Left lung (tissue), 10 donors: ENCODE measurements around the gene TMEM108. TPM values are rescaled to one million over a fixed set of nuclear protein-coding genes. Genes with fewer than 3 reads are reported as not detected.

Experiments used
- ATAC-seq: fragments of 200-7000 bp; cut with Tn5 transposase; one replicate; pipeline ENCODE4 v1.9.1; 2020; ENCODE audit warnings: moderate library complexity
- DNase-seq, 4 donors: peaks; one replicate each; pipeline ENCODE4 v3.0.0-alpha.2; 2013 to 2020
- H3K27ac ChIP-seq, 2 donors: fragments of 200-600 bp; sonication (generic) in 1 of 2; one replicate each; pipeline versions ENCODE4 v1.5.0 to v1.8.0; 2020 to 2021
- H3K27me3 ChIP-seq, 2 donors: fragments of 200-600 bp; sonication (generic) in 1 of 2; one replicate each; pipeline versions ENCODE4 v1.5.0 to v1.8.0; 2020 to 2021
- H3K36me3 ChIP-seq, 2 donors: fragments of 200-600 bp; sonication (generic) in 1 of 2; one replicate each; pipeline versions ENCODE4 v1.5.0 to v1.8.0; 2020 to 2021
- H3K4me1 ChIP-seq, 2 donors: fragments of 200-600 bp; one replicate each; pipeline ENCODE4 v1.8.0; 2021
- H3K4me3 ChIP-seq, 2 donors: fragments of 200-600 bp; sonication (generic) in 1 of 2; one replicate each; pipeline versions ENCODE4 v1.5.0 to v1.8.0; 2020 to 2021; ENCODE audit warnings: mild to moderate bottlenecking in 1 of 2
- H3K9me3 ChIP-seq, 2 donors: fragments of 200-600 bp; sonication (generic) in 1 of 2; one replicate each; pipeline versions ENCODE4 v1.5.0 to v1.8.0; 2020 to 2021
- intact Hi-C, 2 donors: fragments of 100-400 bp; cut with DNase I; formaldehyde crosslinking; loops; one replicate each; pipeline versions ENCODE4 v1.11.2 to v1.14.2; 2022
- polyA plus RNA-seq, 6 donors: library from polyadenylated mRNA; unstranded; fragments of 120-200 nt; gene quantifications; one replicate each; pipeline ENCODE4 v1.2.1, GENCODE V29; 2013; ENCODE audit not compliant: insufficient read length in 6 of 6
- total RNA-seq, 2 donors: library from RNA; stranded (reverse); fragmentation: NEBNext Ultra II Directional; extraction: Animal tissue kit (Norgen Biotek cat#: 25700); gene quantifications; one replicate each; pipeline ENCODE4 v1.2.1, GENCODE V29; 2021
- TF ChIP-seq, protein P1 (sequence below), 2 donors: fragments of 200-600 bp; sonication (generic) in 1 of 2; IDR thresholded peaks; one replicate each; pipeline versions ENCODE4 v1.5.0 to v1.8.0; 2021; ENCODE audit warnings: antibody characterized with exemption in 2 of 2
- donor health status: DM: no; HTN: yes; CAD: no.
- donor health status: DM: no; HTN: no; CAD: no.

The TMEM108 gene
- total and polyA plus RNA-seq, 8 donors = 18.5 to 58.8 (median 43.7) TPM

DNA sequence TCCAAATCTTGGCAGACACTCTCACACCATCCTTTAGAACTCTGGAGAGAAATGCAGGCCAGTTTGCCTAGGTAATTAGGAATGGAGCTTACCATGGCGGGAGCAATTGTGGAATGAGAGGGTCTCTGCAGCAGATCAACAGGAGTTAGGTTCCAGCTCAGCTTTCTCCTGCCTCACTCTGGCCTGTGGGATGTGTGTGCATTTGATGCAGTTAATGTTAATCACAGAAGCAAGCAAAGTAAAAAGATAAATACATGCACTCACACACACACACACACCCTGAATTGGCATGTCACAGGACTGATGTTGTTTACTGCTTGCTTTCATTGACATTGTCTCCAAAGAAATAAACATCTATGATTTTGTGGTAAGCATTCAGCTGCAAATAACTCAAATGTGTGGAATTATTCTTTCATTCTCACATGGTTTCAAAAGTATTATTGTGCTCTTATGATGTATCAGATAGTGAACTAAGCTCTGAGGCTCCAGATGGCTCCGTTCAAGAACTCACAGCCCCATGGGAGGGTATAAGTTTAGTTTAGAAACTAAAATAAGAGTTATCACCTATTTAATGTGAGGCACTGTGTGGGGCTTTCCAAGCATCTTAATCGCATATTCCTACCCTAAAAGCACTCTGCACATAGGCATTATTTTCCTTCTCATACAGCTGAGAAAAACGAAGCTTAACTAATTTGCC is 330.3 kb downstream of the TMEM108 start:
- Histone ChIP-seq H3K4me3 (no peak overlapping the region), H3K27ac (no peak overlapping the region), H3K9me3 (no peaks in the 10 kb centered on the region), H3K4me1 (no peaks in the 10 kb centered on the region), H3K27me3 (no peaks in the 10 kb centered on the region), H3K36me3 (no peaks in the 10 kb centered on the region)
- DNase-seq (no peak), ATAC-seq (no peak)
- intact Hi-C loops = no loop called here
- TF ChIP-seq, protein P1, sequence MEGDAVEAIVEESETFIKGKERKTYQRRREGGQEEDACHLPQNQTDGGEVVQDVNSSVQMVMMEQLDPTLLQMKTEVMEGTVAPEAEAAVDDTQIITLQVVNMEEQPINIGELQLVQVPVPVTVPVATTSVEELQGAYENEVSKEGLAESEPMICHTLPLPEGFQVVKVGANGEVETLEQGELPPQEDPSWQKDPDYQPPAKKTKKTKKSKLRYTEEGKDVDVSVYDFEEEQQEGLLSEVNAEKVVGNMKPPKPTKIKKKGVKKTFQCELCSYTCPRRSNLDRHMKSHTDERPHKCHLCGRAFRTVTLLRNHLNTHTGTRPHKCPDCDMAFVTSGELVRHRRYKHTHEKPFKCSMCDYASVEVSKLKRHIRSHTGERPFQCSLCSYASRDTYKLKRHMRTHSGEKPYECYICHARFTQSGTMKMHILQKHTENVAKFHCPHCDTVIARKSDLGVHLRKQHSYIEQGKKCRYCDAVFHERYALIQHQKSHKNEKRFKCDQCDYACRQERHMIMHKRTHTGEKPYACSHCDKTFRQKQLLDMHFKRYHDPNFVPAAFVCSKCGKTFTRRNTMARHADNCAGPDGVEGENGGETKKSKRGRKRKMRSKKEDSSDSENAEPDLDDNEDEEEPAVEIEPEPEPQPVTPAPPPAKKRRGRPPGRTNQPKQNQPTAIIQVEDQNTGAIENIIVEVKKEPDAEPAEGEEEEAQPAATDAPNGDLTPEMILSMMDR (IDR thresholded peaks at IDR 0.05) = no peak

DNA sequence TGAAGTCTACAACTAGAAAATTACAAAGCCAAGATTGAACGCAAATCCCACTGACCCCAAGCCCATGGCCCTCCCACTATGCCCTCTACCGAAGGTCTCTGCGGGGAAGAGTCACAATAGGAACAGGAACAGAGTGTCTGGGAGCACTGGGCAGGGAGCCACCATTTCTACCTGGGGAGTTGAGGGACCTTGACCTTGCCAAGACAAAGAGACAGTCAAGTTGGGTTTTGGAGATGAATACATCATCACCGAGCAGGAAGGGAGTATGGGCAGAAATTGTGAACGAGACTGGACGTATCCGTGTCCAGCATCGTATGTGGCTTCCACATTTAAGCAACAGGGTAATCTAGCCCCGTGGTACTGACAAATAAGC is 330.9 kb downstream of the TMEM108 start:
- TF ChIP-seq, protein P1 (IDR thresholded peaks at IDR 0.05) = no peak
- Histone ChIP-seq H3K4me1 (no peaks in the 10 kb centered on the region), H3K9me3 (no peaks in the 10 kb centered on the region), H3K27me3 (no peaks in the 10 kb centered on the region), H3K4me3 (no peak overlapping the region), H3K27ac (no peak overlapping the region), H3K36me3 (no peaks in the 10 kb centered on the region)
- ATAC-seq = no peak
- intact Hi-C loops = no loop called here
- DNase-seq = no peak

DNA sequence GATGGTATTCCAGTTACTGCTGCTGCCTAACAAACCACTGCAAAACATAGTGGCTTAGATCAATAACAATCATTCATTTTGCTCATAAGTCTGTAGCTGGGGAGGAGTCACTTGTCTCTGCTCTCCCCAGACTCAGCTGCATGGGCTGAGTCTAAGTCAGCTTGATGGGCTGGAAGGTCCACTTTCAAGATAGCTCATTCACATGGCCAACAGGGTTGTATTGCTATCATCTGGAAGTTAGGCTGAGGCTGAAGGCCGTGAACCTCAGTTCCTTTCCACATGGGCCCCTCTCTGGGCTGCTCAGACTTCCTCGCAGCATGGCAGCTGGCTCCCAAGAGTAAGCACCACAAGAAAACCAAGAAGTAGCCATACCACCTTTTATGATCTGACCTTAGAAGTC is 333.0 kb downstream of the TMEM108 start:
- H3K4me3 ChIP-seq = no peak overlapping the region
- TF ChIP-seq, protein P1 (IDR thresholded peaks at IDR 0.05) = no peak
- H3K36me3 ChIP-seq = no peaks in the 10 kb centered on the region
- no peaks in the 10 kb centered on the region for H3K9me3 ChIP-seq
- H3K27me3 ChIP-seq = no peaks in the 10 kb centered on the region
- no peak overlapping the region for H3K27ac ChIP-seq
- DNase-seq = no peak
- peaks cover 0 to 3% of the 10 kb centered on the region in 2 donors for H3K4me1 ChIP-seq
- intact Hi-C loops = no loop called here
- no peak for ATAC-seq

DNA sequence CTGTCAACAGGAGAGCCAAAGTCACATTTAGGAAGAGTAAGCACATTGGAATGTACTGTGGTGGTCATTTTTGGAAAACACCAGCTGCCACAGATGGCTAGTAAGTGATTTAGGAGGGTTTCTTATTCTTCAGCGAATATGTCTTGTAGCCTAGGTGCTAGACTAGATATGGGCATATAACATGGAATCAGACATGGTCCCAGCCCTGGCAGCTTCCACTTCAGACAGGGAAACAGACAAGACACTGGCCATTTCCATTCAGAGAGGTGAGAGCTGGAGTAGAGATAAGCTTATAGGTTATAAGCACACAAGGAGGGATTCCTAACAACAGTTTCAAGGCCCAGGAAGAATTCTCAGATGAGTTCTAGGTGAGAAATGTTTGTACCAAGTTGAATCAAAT is 333.5 kb downstream of the TMEM108 start:
- H3K27ac ChIP-seq = no peak overlapping the region
- H3K27me3 ChIP-seq = no peaks in the 10 kb centered on the region
- DNase-seq (no peak), ATAC-seq (no peak)
- H3K4me1 ChIP-seq = peaks cover 0 to 8% of the 10 kb centered on the region in 2 donors
- intact Hi-C loops = no loop called here
- H3K9me3 ChIP-seq = no peaks in the 10 kb centered on the region
- TF ChIP-seq, protein P1 (IDR thresholded peaks at IDR 0.05) = no peak
- no peaks in the 10 kb centered on the region for H3K36me3 ChIP-seq
- H3K4me3 ChIP-seq = no peak overlapping the region

DNA sequence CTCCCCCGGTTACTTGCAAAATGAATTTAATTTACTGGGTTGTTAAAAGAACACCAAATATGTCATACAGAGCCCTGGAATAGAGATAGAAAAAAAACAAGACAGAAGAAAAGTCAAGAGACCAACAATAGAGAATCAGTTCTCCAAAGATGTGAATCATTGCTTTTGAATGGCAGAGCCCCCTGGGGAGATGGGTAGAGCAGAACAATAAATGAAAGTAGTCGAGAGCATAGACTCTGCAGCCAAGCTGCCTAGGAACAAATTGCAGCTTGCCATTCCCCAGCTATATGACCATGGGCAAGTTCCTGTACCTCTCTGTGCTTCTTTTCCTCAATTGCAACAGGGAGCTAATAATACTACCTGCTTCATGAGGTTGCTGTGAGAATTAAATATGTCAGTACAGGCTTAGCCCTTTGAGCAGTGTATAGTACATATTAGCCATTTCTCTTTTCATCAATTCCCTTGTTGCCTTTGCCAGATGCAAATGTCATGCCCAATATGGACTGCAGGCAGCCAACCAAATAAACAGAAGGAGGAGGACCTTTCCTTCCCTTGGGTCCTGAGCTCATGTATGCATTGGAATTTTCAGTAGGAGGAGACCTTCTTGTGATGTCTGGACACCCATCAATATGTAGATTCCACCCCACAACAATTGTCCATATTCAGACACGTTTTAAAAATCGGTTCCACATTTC is 336.7 kb downstream of the TMEM108 start:
- intact Hi-C loops = loop anchor here in 1 of 2 donors (5.0 kb wide), 1 partner anchor 333 kb away; no protein-coding TSS in a partner anchor
- DNase-seq = no peak
- Histone ChIP-seq H3K36me3 (no peaks in the 10 kb centered on the region), H3K27ac (no peak overlapping the region), H3K9me3 (no peaks in the 10 kb centered on the region), H3K4me1 (peaks cover 0 to 8% of the 10 kb centered on the region in 2 donors), H3K4me3 (no peak overlapping the region), H3K27me3 (no peaks in the 10 kb centered on the region)
- ATAC-seq = no peak
- TF ChIP-seq, protein P1 (IDR thresholded peaks at IDR 0.05) = no peak
